Natural killer cell treated with Interleukin-12 subunit alpha and Interleukin-12 subunit beta and Interleukin-15 and Interleukin-18, amount 100 ng/mL, for 72 hours (primary cell): Measurements from ENCODE around the gene LBP. TPM values are rescaled to one million over a fixed set of nuclear protein-coding genes. Genes with fewer than 3 reads are reported as not detected.
"Not testable (repeated sequence)": the region's sequence is repeated elsewhere in the genome, so short reads cannot be mapped to it uniquely, and the experiment has no call there.

Experiments
- ATAC-seq, 2 donors: fragments of 150-1000 bp; cut with Tn5 transposase in 1 of 2; sonication (Bioruptor Pico), chemical (Tn5 transposase) in 1 of 2; 2 replicates each; pipeline ENCODE4 v1.10.0; 2021
- DNase-seq: peaks from one replicate; pipeline ENCODE4 v3.0.0; 2022; ENCODE audit warnings: low spot score
- H3K27ac Mint-ChIP-seq, 2 donors: 1 replicate in 1 of 2; 2 replicates in 1 of 2; pipeline ENCODE4 v1.8.0; 2022; ENCODE audit warnings: mixed read lengths in 2 of 2, mild to moderate bottlenecking in 1 of 2, moderate library complexity in 1 of 2
- H3K27me3 Mint-ChIP-seq, 2 donors: 1 replicate in 1 of 2; 2 replicates in 1 of 2; pipeline ENCODE4 v1.8.0; 2022; ENCODE audit warnings: mixed read lengths in 2 of 2
- H3K36me3 Mint-ChIP-seq: one replicate; pipeline ENCODE4 v1.8.0; 2022; ENCODE audit warnings: mixed read lengths
- H3K4me1 Mint-ChIP-seq, 2 donors: 1 replicate in 1 of 2; 2 replicates in 1 of 2; pipeline ENCODE4 v1.8.0; 2022; ENCODE audit warnings: low read depth in 2 of 2, mixed read lengths in 2 of 2, mild to moderate bottlenecking in 1 of 2
- H3K4me3 Mint-ChIP-seq: one replicate; pipeline ENCODE4 v1.8.0; 2022; ENCODE audit warnings: mixed read lengths
- H3K9me3 Mint-ChIP-seq: 2 replicates; pipeline ENCODE4 v1.8.0; 2022; ENCODE audit warnings: mixed read lengths
- total RNA-seq, 2 donors: library from RNA; stranded (reverse); gene quantifications; one replicate each; pipeline ENCODE4 v1.2.3, GENCODE V29; 2022

The LBP gene
- total RNA-seq, 2 donors from 2014 or later = not detected

GRCh38 chr20:38330638-38331037 lies 15.6 kb upstream of the LBP start:
- DNase-seq (no peak), ATAC-seq (no peak)
- no peaks in the 10 kb centered on the region for H3K9me3 Mint-ChIP-seq
- no peaks in the 10 kb centered on the region for H3K4me1 Mint-ChIP-seq
- peaks cover 28 to 30% of the 10 kb centered on the region in 2 donors for H3K27me3 Mint-ChIP-seq
- H3K4me3 Mint-ChIP-seq = no peak overlapping the region
- no peak overlapping the region for H3K27ac Mint-ChIP-seq
- H3K36me3 Mint-ChIP-seq = no peaks in the 10 kb centered on the region

DNA sequence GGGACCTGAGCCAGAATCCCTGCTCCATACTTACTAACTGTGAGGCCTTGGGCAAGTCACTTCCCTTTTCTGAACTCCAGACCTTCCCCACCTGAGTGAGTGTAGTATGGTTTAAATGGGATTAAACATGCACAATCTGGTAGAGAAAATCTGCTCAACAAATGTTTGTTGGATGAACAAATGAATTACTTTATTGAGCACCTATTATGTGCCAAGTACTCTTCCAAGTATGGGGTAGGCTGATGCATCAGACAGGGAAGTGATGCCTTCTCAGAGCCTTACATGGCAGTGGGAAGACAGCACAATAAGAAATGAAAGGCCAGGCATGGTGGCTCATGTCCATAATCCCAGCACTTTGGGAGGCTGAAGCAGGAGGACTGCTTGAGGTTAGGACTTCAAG lies 15.0 kb upstream of the LBP start:
- Mint-ChIP-seq H3K27me3 (peaks cover 28% of the 10 kb centered on the region in 2 donors), H3K9me3 (no peaks in the 10 kb centered on the region), H3K36me3 (no peaks in the 10 kb centered on the region), H3K4me3 (no peak overlapping the region), H3K4me1 (peaks cover 0 to 3% of the 10 kb centered on the region in 2 donors), H3K27ac (no peak overlapping the region)
- ATAC-seq (no peak), DNase-seq (no peak)

GRCh38 chr20:38331814-38332213 lies 14.5 kb upstream of the LBP start:
- Mint-ChIP-seq H3K9me3 (no peaks in the 10 kb centered on the region), H3K27me3 (peaks cover 26 to 30% of the 10 kb centered on the region in 2 donors), H3K4me1 (peaks cover 0 to 5% of the 10 kb centered on the region in 2 donors), H3K27ac (no peak overlapping the region), H3K36me3 (no peaks in the 10 kb centered on the region), H3K4me3 (no peak overlapping the region)
- DNase-seq (no peak), ATAC-seq (peak in 1 of 2 donors; percentile 36)

GRCh38 chr20:38334016-38334415 lies 12.3 kb upstream of the LBP start:
- Mint-ChIP-seq H3K27ac (no peak overlapping the region), H3K9me3 (peaks cover 6% of the 10 kb centered on the region), H3K4me1 (peaks cover 0 to 5% of the 10 kb centered on the region in 2 donors), H3K4me3 (no peak overlapping the region), H3K36me3 (peaks cover 13% of the 10 kb centered on the region), H3K27me3 (peaks cover 33 to 36% of the 10 kb centered on the region in 2 donors)
- DNase-seq (no peak), ATAC-seq (no peak)

GRCh38 chr20:38336726-38337125 lies 9.6 kb upstream of the LBP start:
- H3K9me3 Mint-ChIP-seq = peaks cover 6% of the 10 kb centered on the region
- H3K36me3 Mint-ChIP-seq = peaks cover 13% of the 10 kb centered on the region
- ATAC-seq = no peak
- peaks cover 0 to 5% of the 10 kb centered on the region in 2 donors for H3K4me1 Mint-ChIP-seq
- peaks cover 29 to 30% of the 10 kb centered on the region in 2 donors for H3K27me3 Mint-ChIP-seq
- no peak overlapping the region for H3K27ac Mint-ChIP-seq
- H3K4me3 Mint-ChIP-seq = no peak overlapping the region
- no peak for DNase-seq

GRCh38 chr20:38337561-38338140 lies 8.6 kb upstream of the LBP start:
- Mint-ChIP-seq H3K27me3 (peaks cover 22 to 24% of the 10 kb centered on the region in 2 donors), H3K4me3 (no peak overlapping the region), H3K4me1 (peaks cover 0 to 5% of the 10 kb centered on the region in 2 donors), H3K9me3 (peaks cover 6% of the 10 kb centered on the region), H3K27ac (no peak overlapping the region), H3K36me3 (peaks cover 13% of the 10 kb centered on the region)
- ATAC-seq (peak in 1 of 2 donors; percentile 49), DNase-seq (no peak)

DNA sequence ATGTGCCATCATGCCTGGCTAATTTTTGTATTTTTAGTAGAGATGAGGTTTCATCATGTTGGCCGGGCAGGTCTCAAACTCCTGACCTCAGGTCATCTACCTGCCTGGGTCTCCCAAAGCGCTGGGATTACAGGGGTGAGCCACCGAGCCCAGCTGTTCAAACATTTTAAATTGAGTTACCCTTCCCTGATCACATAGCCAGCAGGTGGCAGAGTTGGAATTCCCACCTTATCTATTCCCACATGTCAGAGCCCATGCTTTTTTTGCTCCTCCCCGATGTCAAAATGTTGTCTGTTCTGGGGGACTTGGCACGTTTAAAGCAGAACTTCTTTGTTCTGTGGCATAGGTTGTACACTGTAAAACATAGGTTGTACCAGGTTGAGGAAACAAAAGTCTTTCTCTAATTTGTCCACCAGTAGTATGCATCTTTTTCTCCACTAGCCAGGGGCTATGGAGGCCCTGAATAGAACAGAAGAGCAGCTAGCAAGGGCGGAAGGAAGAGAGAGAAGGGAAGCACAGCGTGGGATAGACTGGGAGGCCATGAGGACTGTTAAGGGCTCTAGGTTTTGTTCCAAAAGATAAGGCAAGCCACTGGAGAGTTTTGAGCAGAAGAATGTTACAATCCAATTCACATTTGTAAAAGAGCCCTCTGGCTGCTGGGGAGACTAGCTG lies 7.3 kb upstream of the LBP start:
- peaks cover 19 to 24% of the 10 kb centered on the region in 2 donors for H3K27me3 Mint-ChIP-seq
- peaks cover 0 to 5% of the 10 kb centered on the region in 2 donors for H3K4me1 Mint-ChIP-seq
- peaks cover 6% of the 10 kb centered on the region for H3K9me3 Mint-ChIP-seq
- ATAC-seq (no peak), DNase-seq (no peak)
- H3K4me3 Mint-ChIP-seq = no peak overlapping the region
- peaks cover 13% of the 10 kb centered on the region for H3K36me3 Mint-ChIP-seq
- no peak overlapping the region for H3K27ac Mint-ChIP-seq

GRCh38 chr20:38339521-38339896 lies 6.8 kb upstream of the LBP start:
- not testable (repeated sequence) for H3K4me1 Mint-ChIP-seq, H3K9me3 Mint-ChIP-seq, H3K27ac Mint-ChIP-seq, H3K4me3 Mint-ChIP-seq, DNase-seq, ATAC-seq
- Mint-ChIP-seq H3K27me3 (peaks cover 18 to 24% of the 10 kb centered on the region in 2 donors), H3K36me3 (peaks cover 13% of the 10 kb centered on the region)

- Mint-ChIP-seq H3K9me3 (peaks cover 6% of the 10 kb centered on the region), H3K4me3 (no peak overlapping the region), H3K27ac (no peak overlapping the region), H3K4me1 (peaks cover 0 to 5% of the 10 kb centered on the region in 2 donors), H3K36me3 (peaks cover 13% of the 10 kb centered on the region), H3K27me3 (peaks cover 19 to 24% of the 10 kb centered on the region in 2 donors)
- no peak for DNase-seq
- no peak for ATAC-seq
These were observed 6.3 kb upstream of the LBP start for GRCh38 chr20:38339997-38340396.

DNA sequence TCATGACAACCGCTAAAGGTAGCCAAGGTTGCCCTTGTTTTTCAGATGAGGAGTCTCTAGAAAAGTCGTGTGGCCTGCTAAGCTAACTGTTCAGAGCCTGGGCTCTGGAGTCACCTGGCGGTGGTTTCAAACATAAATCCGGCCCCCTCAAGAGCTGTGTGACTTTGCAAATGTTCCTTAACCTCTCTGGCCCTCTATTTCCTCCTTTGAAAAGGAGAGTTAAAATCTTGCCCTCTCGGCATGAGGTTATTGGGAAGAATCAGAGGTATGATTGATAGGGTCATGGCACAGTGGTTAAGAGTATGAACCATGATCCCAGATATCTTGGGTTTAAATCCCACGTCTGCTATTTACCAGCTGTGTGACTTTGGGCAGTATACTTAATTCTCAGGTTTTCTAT lies 5.6 kb upstream of the LBP start:
- peaks cover 6% of the 10 kb centered on the region for H3K9me3 Mint-ChIP-seq
- no peak overlapping the region for H3K4me3 Mint-ChIP-seq
- no peak for DNase-seq
- peaks cover 16 to 24% of the 10 kb centered on the region in 2 donors for H3K27me3 Mint-ChIP-seq
- H3K36me3 Mint-ChIP-seq = peaks cover 13% of the 10 kb centered on the region
- peaks cover 0 to 5% of the 10 kb centered on the region in 2 donors for H3K4me1 Mint-ChIP-seq
- no peak overlapping the region for H3K27ac Mint-ChIP-seq
- ATAC-seq = no peak

- ATAC-seq = no peak
- no peak overlapping the region for H3K27ac Mint-ChIP-seq
- H3K4me3 Mint-ChIP-seq = no peak overlapping the region
- no peak for DNase-seq
- H3K9me3 Mint-ChIP-seq = peaks cover 6% of the 10 kb centered on the region
- peaks cover 8 to 12% of the 10 kb centered on the region in 2 donors for H3K27me3 Mint-ChIP-seq
- peaks cover 11% of the 10 kb centered on the region for H3K36me3 Mint-ChIP-seq
- H3K4me1 Mint-ChIP-seq = no peaks in the 10 kb centered on the region
These were observed 4.1 kb upstream of the LBP start for GRCh38 chr20:38342216-38342615.

DNA sequence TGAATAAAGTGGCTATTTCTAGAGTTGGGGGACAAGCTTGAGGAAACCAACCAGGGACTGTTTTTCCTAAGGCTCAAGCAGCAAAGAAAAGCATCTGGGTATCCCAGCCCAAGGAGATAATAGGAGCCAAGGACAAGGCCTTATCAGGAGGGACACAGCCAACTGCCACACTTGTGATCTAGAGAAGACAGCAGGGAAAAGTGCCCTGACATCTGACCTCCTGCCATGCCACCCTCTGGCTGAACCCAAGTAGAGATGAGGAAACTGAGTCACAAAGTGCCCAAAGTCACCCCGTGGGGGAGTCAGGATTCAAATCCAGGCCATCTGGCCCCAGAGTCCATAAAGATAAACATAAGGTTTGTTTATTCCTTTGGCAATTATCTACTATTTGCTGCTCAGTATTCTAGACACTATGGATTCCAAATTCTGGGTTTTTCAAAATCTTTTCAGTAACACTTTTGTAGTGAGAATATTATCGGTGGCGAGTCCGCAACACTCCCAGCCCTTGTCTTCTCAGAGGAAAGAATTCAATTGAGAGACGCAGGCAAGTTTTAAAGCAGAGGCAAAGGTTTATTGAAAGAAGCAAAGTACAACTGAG lies 3.5 kb upstream of the LBP start:
- Mint-ChIP-seq H3K36me3 (peaks cover 5% of the 10 kb centered on the region), H3K27ac (no peak overlapping the region), H3K4me1 (no peaks in the 10 kb centered on the region), H3K9me3 (peaks cover 4% of the 10 kb centered on the region), H3K4me3 (no peak overlapping the region), H3K27me3 (peaks cover 6 to 9% of the 10 kb centered on the region in 2 donors)
- ATAC-seq (no peak), DNase-seq (no peak)

- H3K4me1 Mint-ChIP-seq = no peaks in the 10 kb centered on the region
- peaks cover 0 to 6% of the 10 kb centered on the region in 2 donors for H3K27me3 Mint-ChIP-seq
- H3K4me3 Mint-ChIP-seq = no peak overlapping the region
- DNase-seq (no peak), ATAC-seq (no peak)
- H3K27ac Mint-ChIP-seq = no peak overlapping the region
- H3K9me3 Mint-ChIP-seq = no peaks in the 10 kb centered on the region
- no peaks in the 10 kb centered on the region for H3K36me3 Mint-ChIP-seq
These were observed 2.8 kb upstream of the LBP start for GRCh38 chr20:38343311-38344106.
